T-helper 17 cell (primary cell): ENCODE measurements around the gene ATP8B4. TPM values are rescaled to one million over a fixed set of nuclear protein-coding genes. Genes with fewer than 3 reads are reported as not detected.

Experiments used
- ATAC-seq: fragments of 150-1000 bp; cut with Tn5 transposase; 2 replicates; pipeline ENCODE4 v1.10.0; 2021; ENCODE audit warnings: mild to moderate bottlenecking, moderate library complexity
- DNase-seq, 3 donors: peaks; one replicate each; pipeline versions ENCODE4 v3.0.0 to v3.0.0-alpha.2; 2020 to 2021
- H3K9me3 ChIP-seq: one replicate; pipeline ENCODE4 v1.7.0; 2013; ENCODE audit warnings: low read length, mild to moderate bottlenecking; ENCODE audit not compliant: control insufficient read depth, poor library complexity, severe bottlenecking
- H3K27ac Mint-ChIP-seq: one replicate; pipeline ENCODE4 v1.8.0; 2022; ENCODE audit warnings: mild to moderate bottlenecking, moderate library complexity, mixed read lengths
- H3K27me3 Mint-ChIP-seq: one replicate; pipeline ENCODE4 v1.8.0; 2022; ENCODE audit warnings: mixed read lengths
- H3K36me3 Mint-ChIP-seq: one replicate; pipeline ENCODE4 v1.8.0; 2022; ENCODE audit warnings: low read depth, mixed read lengths
- H3K4me1 Mint-ChIP-seq: one replicate; pipeline ENCODE4 v1.8.0; 2022; ENCODE audit warnings: mild to moderate bottlenecking, mixed read lengths
- H3K4me3 Mint-ChIP-seq: one replicate; pipeline ENCODE4 v1.8.0; 2022; ENCODE audit warnings: mild to moderate bottlenecking, moderate library complexity, mixed read lengths
- total RNA-seq, 4 donors: library from RNA in 2 of 4; stranded (reverse) in 2 of 4; gene quantifications; one replicate each; pipeline ENCODE4 v1.2.3 and lab custom pipeline; 2022 to 2026

ATP8B4 gene
- total RNA-seq, 2 donors from 2014 or later: 0.86 to 1.1 TPM

- H3K4me3 Mint-ChIP-seq: no peak overlapping the region
- peaks cover 11% of the 10 kb centered on the region for H3K27me3 Mint-ChIP-seq
- H3K4me1 Mint-ChIP-seq: peaks cover 2% of the 10 kb centered on the region
- no peaks in the 10 kb centered on the region for H3K36me3 Mint-ChIP-seq
- DNase-seq: no peak
- ATAC-seq: no peak
- H3K9me3 ChIP-seq: no peaks in the 10 kb centered on the region
- no peak overlapping the region for H3K27ac Mint-ChIP-seq
These were observed 29.4 kb upstream of the ATP8B4 start for GRCh38 chr15:50148362-50148963.

- DNase-seq: no peak
- Mint-ChIP-seq H3K36me3 (no peaks in the 10 kb centered on the region), H3K27me3 (peaks cover 11% of the 10 kb centered on the region), H3K27ac (no peak overlapping the region), H3K4me3 (no peak overlapping the region), H3K4me1 (peaks cover 2% of the 10 kb centered on the region)
- ATAC-seq: no peak
- no peaks in the 10 kb centered on the region for H3K9me3 ChIP-seq
These were observed 27.6 kb upstream of the ATP8B4 start for GRCh38 chr15:50146632-50147031.

- no peak for DNase-seq
- no peak for ATAC-seq
- Mint-ChIP-seq H3K4me1 (peaks cover 2% of the 10 kb centered on the region), H3K4me3 (no peak overlapping the region), H3K36me3 (no peaks in the 10 kb centered on the region), H3K27ac (no peak overlapping the region), H3K27me3 (peaks cover 11% of the 10 kb centered on the region)
- no peaks in the 10 kb centered on the region for H3K9me3 ChIP-seq
These were observed 26.4 kb upstream of the ATP8B4 start for GRCh38 chr15:50145451-50145872.

GRCh38 chr15:50144341-50145120 lies 25.5 kb upstream of the ATP8B4 start:
- Mint-ChIP-seq H3K36me3 (no peaks in the 10 kb centered on the region), H3K27me3 (peaks cover 11% of the 10 kb centered on the region), H3K4me1 (peaks cover 2% of the 10 kb centered on the region), H3K4me3 (no peak overlapping the region), H3K27ac (no peak overlapping the region)
- H3K9me3 ChIP-seq: no peaks in the 10 kb centered on the region
- no peak for ATAC-seq
- no peak for DNase-seq

GRCh38 chr15:50143255-50143860 lies 24.3 kb upstream of the ATP8B4 start:
- H3K36me3 Mint-ChIP-seq: no peaks in the 10 kb centered on the region
- DNase-seq (no peak), ATAC-seq (no peak)
- H3K4me3 Mint-ChIP-seq: no peak overlapping the region
- peaks cover 6% of the 10 kb centered on the region for H3K27me3 Mint-ChIP-seq
- peaks cover 2% of the 10 kb centered on the region for H3K4me1 Mint-ChIP-seq
- no peaks in the 10 kb centered on the region for H3K9me3 ChIP-seq
- H3K27ac Mint-ChIP-seq: no peak overlapping the region

GRCh38 chr15:50141856-50142255 lies 22.8 kb upstream of the ATP8B4 start:
- Mint-ChIP-seq H3K27me3 (peaks cover 19% of the 10 kb centered on the region), H3K27ac (no peak overlapping the region), H3K4me1 (peaks cover 2% of the 10 kb centered on the region), H3K4me3 (no peak overlapping the region), H3K36me3 (no peaks in the 10 kb centered on the region)
- ATAC-seq: no peak
- H3K9me3 ChIP-seq: no peaks in the 10 kb centered on the region
- DNase-seq: no peak

- H3K4me3 Mint-ChIP-seq: no peak overlapping the region
- no peaks in the 10 kb centered on the region for H3K36me3 Mint-ChIP-seq
- DNase-seq (no peak), ATAC-seq (no peak)
- H3K9me3 ChIP-seq: no peaks in the 10 kb centered on the region
- no peak overlapping the region for H3K27ac Mint-ChIP-seq
- H3K4me1 Mint-ChIP-seq: peaks cover 2% of the 10 kb centered on the region
- H3K27me3 Mint-ChIP-seq: peaks cover 19% of the 10 kb centered on the region
These were observed 21.9 kb upstream of the ATP8B4 start for GRCh38 chr15:50140983-50141382.

- H3K36me3 Mint-ChIP-seq: no peaks in the 10 kb centered on the region
- no peak overlapping the region for H3K27ac Mint-ChIP-seq
- DNase-seq (no peak), ATAC-seq (no peak)
- no peak overlapping the region for H3K4me3 Mint-ChIP-seq
- H3K4me1 Mint-ChIP-seq: peaks cover 2% of the 10 kb centered on the region
- H3K9me3 ChIP-seq: no peaks in the 10 kb centered on the region
- peaks cover 28% of the 10 kb centered on the region for H3K27me3 Mint-ChIP-seq
These were observed 21.1 kb upstream of the ATP8B4 start for GRCh38 chr15:50140098-50140497.

- ATAC-seq (no peak), DNase-seq (no peak)
- no peak overlapping the region for H3K27ac Mint-ChIP-seq
- H3K36me3 Mint-ChIP-seq: no peaks in the 10 kb centered on the region
- no peaks in the 10 kb centered on the region for H3K9me3 ChIP-seq
- no peak overlapping the region for H3K4me3 Mint-ChIP-seq
- H3K4me1 Mint-ChIP-seq: peaks cover 6% of the 10 kb centered on the region
- peaks cover 39% of the 10 kb centered on the region for H3K27me3 Mint-ChIP-seq
These were observed 19.4 kb upstream of the ATP8B4 start for GRCh38 chr15:50138391-50138790.

GRCh38 chr15:50137893-50138292 lies 18.9 kb upstream of the ATP8B4 start:
- Mint-ChIP-seq H3K27ac (no peak overlapping the region), H3K36me3 (no peaks in the 10 kb centered on the region), H3K4me3 (no peak overlapping the region), H3K27me3 (peaks cover 39% of the 10 kb centered on the region), H3K4me1 (peaks cover 6% of the 10 kb centered on the region)
- DNase-seq (no peak), ATAC-seq (no peak)
- H3K9me3 ChIP-seq: no peaks in the 10 kb centered on the region

GRCh38 chr15:50137330-50137761 lies 18.3 kb upstream of the ATP8B4 start:
- DNase-seq (no peak), ATAC-seq (no peak)
- Mint-ChIP-seq H3K27me3 (peaks cover 39% of the 10 kb centered on the region), H3K36me3 (no peaks in the 10 kb centered on the region), H3K4me3 (no peak overlapping the region), H3K27ac (no peak overlapping the region), H3K4me1 (peaks cover 6% of the 10 kb centered on the region)
- H3K9me3 ChIP-seq: no peaks in the 10 kb centered on the region

- no peak for DNase-seq
- H3K27me3 Mint-ChIP-seq: peaks cover 41% of the 10 kb centered on the region
- no peaks in the 10 kb centered on the region for H3K9me3 ChIP-seq
- H3K36me3 Mint-ChIP-seq: no peaks in the 10 kb centered on the region
- H3K4me3 Mint-ChIP-seq: no peak overlapping the region
- H3K27ac Mint-ChIP-seq: no peak overlapping the region
- ATAC-seq: peak; percentile 32
- H3K4me1 Mint-ChIP-seq: peaks cover 6% of the 10 kb centered on the region
These were observed 16.1 kb upstream of the ATP8B4 start for GRCh38 chr15:50135031-50135551.

- Mint-ChIP-seq H3K4me3 (no peak overlapping the region), H3K4me1 (peaks cover 6% of the 10 kb centered on the region), H3K36me3 (no peaks in the 10 kb centered on the region), H3K27me3 (peaks cover 43% of the 10 kb centered on the region), H3K27ac (no peak overlapping the region)
- peak; percentile 35 for ATAC-seq
- no peaks in the 10 kb centered on the region for H3K9me3 ChIP-seq
- no peak for DNase-seq
These were observed 15.5 kb upstream of the ATP8B4 start for GRCh38 chr15:50134524-50135024.
